IMR-90 (cell line): ENCODE data around the gene EIF2AK2. TPM values are rescaled to one million over a fixed set of nuclear protein-coding genes. Genes with fewer than 3 reads are reported as not detected.

Experiments used
- ATAC-seq: fragments of 200-7000 bp; cut with Tn5 transposase; 2 replicates; pipeline ENCODE4 v1.9.1; 2020; ENCODE audit warnings: low read depth, mild to moderate bottlenecking, moderate library complexity
- BruUV-seq: library from RNA; stranded (reverse); fragments of 400-500 nt; replicated peaks from 2 replicates; lab custom pipeline; 2021; lab: Mats Ljungman, UMichigan
- CTCF ChIA-PET: fragments of 300-600 bp; formaldehyde crosslinking; extraction: SDS; loops from one replicate; lab custom pipeline; 2021; ENCODE audit warnings: antibody characterized with exemption; lab: Yijun Ruan, JAX
- POLR2A ChIA-PET: fragments of 300-600 bp; sonication (Branson Sonifier 250); formaldehyde crosslinking; loops from one replicate; lab custom pipeline; 2022; ENCODE audit warnings: antibody characterized with exemption; ENCODE audit not compliant: unreplicated experiment; lab: Charles Lee
- DNase-seq: peaks from one replicate; pipeline ENCODE4 v3.0.0; 2013
- H2AFZ ChIP-seq: replicated peaks from 2 replicates; pipeline ENCODE3; 2013; ENCODE audit warnings: low read length, mild to moderate bottlenecking; ENCODE audit not compliant: poor library complexity
- H2AK5ac ChIP-seq: 2 replicates; pipeline ENCODE4 v1.6.1; 2013; ENCODE audit warnings: low read depth, low read length, inconsistent platforms
- H2AK9ac ChIP-seq: replicated peaks from 2 replicates; pipeline ENCODE3; 2013; ENCODE audit warnings: mild to moderate bottlenecking, low read depth, low read length, moderate library complexity; ENCODE audit not compliant: poor library complexity
- H2BK120ac ChIP-seq: 2 replicates; pipeline ENCODE4 v1.6.1; 2013; ENCODE audit warnings: low read depth, low read length, inconsistent platforms
- H2BK15ac ChIP-seq: 3 replicates; pipeline ENCODE4 v1.6.1; 2013; ENCODE audit warnings: low read depth, low read length, inconsistent platforms
- H2BK20ac ChIP-seq: 2 replicates; pipeline ENCODE4 v1.6.1; 2013; ENCODE audit warnings: low read depth, mild to moderate bottlenecking, inconsistent platforms, low read length, moderate library complexity
- H2BK5ac ChIP-seq: 2 replicates; pipeline ENCODE4 v1.6.1; 2013; ENCODE audit warnings: mild to moderate bottlenecking, low read depth, low read length, inconsistent platforms; ENCODE audit not compliant: poor library complexity, severe bottlenecking
- H3K14ac ChIP-seq: replicated peaks from 2 replicates; pipeline ENCODE4 v1.6.1; 2013; ENCODE audit warnings: low read depth, low read length, inconsistent platforms
- H3K18ac ChIP-seq: 2 replicates; pipeline ENCODE4 v1.6.1; 2013; ENCODE audit warnings: low read depth, low read length, control low read depth
- H3K23ac ChIP-seq: 2 replicates; pipeline ENCODE4 v1.6.1; 2013; ENCODE audit warnings: low read depth, low read length, inconsistent platforms
- H3K27ac ChIP-seq: 2 replicates; pipeline ENCODE4 v1.5.1; 2013; ENCODE audit warnings: mild to moderate bottlenecking, control low read depth, low read length; ENCODE audit not compliant: insufficient read depth
- H3K27me3 ChIP-seq: 2 replicates; pipeline ENCODE4 v1.6.1; 2013; ENCODE audit warnings: low read length; ENCODE audit not compliant: control insufficient read depth, insufficient read depth
- H3K36me3 ChIP-seq: 2 replicates; pipeline ENCODE4 v1.6.1; 2013; ENCODE audit warnings: low read length, mixed read lengths; ENCODE audit not compliant: control insufficient read depth, insufficient read depth
- H3K4ac ChIP-seq: 2 replicates; pipeline ENCODE4 v1.6.1; 2013; ENCODE audit warnings: low read depth, low read length, inconsistent platforms
- H3K4me1 ChIP-seq: 2 replicates; pipeline ENCODE4 v1.6.1; 2013; ENCODE audit warnings: low read length, mixed read lengths; ENCODE audit not compliant: control insufficient read depth, insufficient read depth
- H3K4me2 ChIP-seq: 2 replicates; pipeline ENCODE4 v1.6.1; 2013; ENCODE audit warnings: low read depth, mild to moderate bottlenecking, control low read depth, low read length, moderate library complexity
- H3K4me3 ChIP-seq: 2 replicates; pipeline ENCODE4 v1.5.1; 2013; ENCODE audit warnings: low read depth, mild to moderate bottlenecking, control low read depth, low read length, moderate library complexity; ENCODE audit not compliant: insufficient read depth
- H3K56ac ChIP-seq: 2 replicates; pipeline ENCODE4 v1.6.1; 2013; ENCODE audit warnings: low read length, inconsistent platforms; ENCODE audit not compliant: insufficient read depth; ENCODE audit errors: extremely low read depth
- H3K79me1 ChIP-seq, 2 experiments: 2 replicates each; pipeline ENCODE4 v1.6.1; 2013; ENCODE audit warnings: low read length in 2 of 2, inconsistent platforms in 1 of 2, low read depth in 1 of 2
- H3K9ac ChIP-seq: 2 replicates; pipeline ENCODE4 v1.6.1; 2013; ENCODE audit warnings: low read depth, low read length, control low read depth
- H3K9me1 ChIP-seq: 2 replicates; pipeline ENCODE4 v1.6.1; 2013; ENCODE audit warnings: low read length, inconsistent platforms; ENCODE audit not compliant: insufficient read depth
- H3K9me3 ChIP-seq: 2 replicates; pipeline ENCODE4 v1.6.1; 2013; ENCODE audit warnings: low read length; ENCODE audit not compliant: control insufficient read depth, insufficient read depth
- H4K20me1 ChIP-seq: 2 replicates; pipeline ENCODE4 v1.6.1; 2013; ENCODE audit warnings: low read length, inconsistent platforms; ENCODE audit not compliant: insufficient read depth
- H4K5ac ChIP-seq: 2 replicates; pipeline ENCODE4 v1.6.1; 2013; ENCODE audit warnings: mild to moderate bottlenecking, low read depth, low read length, control low read depth
- H4K8ac ChIP-seq, 2 experiments: 2 replicates each; pipeline ENCODE4 v1.6.1; 2013; ENCODE audit warnings: low read depth in 2 of 2, low read length in 2 of 2, control low read depth in 1 of 2, inconsistent platforms in 1 of 2
- H4K91ac ChIP-seq: 2 replicates; pipeline ENCODE4 v1.6.1; 2013; ENCODE audit warnings: low read depth, low read length, inconsistent platforms; ENCODE audit not compliant: insufficient read depth
- FOS ChIP-seq: fragments of 150-350 bp; IDR thresholded peaks from 2 replicates; pipeline ENCODE4 v1.6.1; 2016; ENCODE audit warnings: low read depth, low read length
- NFE2L2 ChIP-seq: fragments of 150-350 bp; IDR thresholded peaks from 2 replicates; pipeline ENCODE4 v1.6.1; 2016; ENCODE audit warnings: low read depth, mild to moderate bottlenecking, low read length
- POLR2A ChIP-seq: IDR thresholded peaks from 2 replicates; pipeline ENCODE4 v1.6.1; 2012; ENCODE audit warnings: mild to moderate bottlenecking, low read depth, low read length
- RCOR1 ChIP-seq: IDR thresholded peaks from 2 replicates; pipeline ENCODE4 v1.6.1; 2012; ENCODE audit warnings: mild to moderate bottlenecking, low read length, improper control_type of control experiment; ENCODE audit not compliant: insufficient replicate concordance
- SMC3 ChIP-seq: fragments of 150-350 bp; IDR thresholded peaks from 2 replicates; pipeline ENCODE4 v1.6.1; 2016; ENCODE audit warnings: low read depth, mild to moderate bottlenecking, antibody characterized with exemption, low read length, moderate library complexity
- WGBS, 2 experiments: methylation state at CpG; one replicate each; pipeline versions ENCODE4 v1.1.5 to v1.1.7; 2013; ENCODE audit warnings: missing lambda C conversion rate in 2 of 2; ENCODE audit not compliant: insufficient read length in 1 of 2; ENCODE audit errors: extremely low coverage in 2 of 2; 5-methylcytosine and 5-hydroxymethylcytosine counted together
- dilution Hi-C: fragments of 300-500 bp; cut with HindIII; formaldehyde crosslinking; loops from one replicate; pipeline ENCODE4 v1.14.3; 2018; ENCODE audit warnings: low sequenced_read_pairs; ENCODE audit not compliant: unreplicated experiment
- in situ Hi-C: fragments of 300-500 bp; cut with MboI; formaldehyde crosslinking; loops from 3 replicates; pipeline ENCODE4 v1.14.3; 2019; ENCODE audit warnings: low sequenced_read_pairs, inconsistent platforms, mixed read lengths
- intact Hi-C: fragments of 100-400 bp; cut with micrococcal nuclease; formaldehyde crosslinking; loops from 2 replicates; pipeline ENCODE4 v1.10.0; 2022
- polyA plus RNA-seq, 3 experiments: library from polyadenylated mRNA; depleted of rRNA; stranded (reverse); fragments of >200 nt; gene quantifications; 2 replicates each; pipeline ENCODE4 v1.2.3, GENCODE V29; 2012; ENCODE audit warnings: low replicate concordance in 1 of 3
- total RNA-seq: library from RNA; depleted of rRNA; stranded (reverse); fragments of >200 nt; gene quantifications from 2 replicates; pipeline ENCODE4 v1.2.3, GENCODE V29; 2012
- TF ChIP-seq, protein P1 (sequence below): fragments of 150-350 bp; IDR thresholded peaks from 2 replicates; pipeline ENCODE4 v1.6.1; 2016; ENCODE audit warnings: low read depth, mild to moderate bottlenecking, low read length, moderate library complexity, borderline replicate concordance

EIF2AK2 gene
- total and polyA plus RNA-seq, 2 of the 4 experiments (the other 2 are of a cell fraction): 10.2 to 16.8 TPM

DNA sequence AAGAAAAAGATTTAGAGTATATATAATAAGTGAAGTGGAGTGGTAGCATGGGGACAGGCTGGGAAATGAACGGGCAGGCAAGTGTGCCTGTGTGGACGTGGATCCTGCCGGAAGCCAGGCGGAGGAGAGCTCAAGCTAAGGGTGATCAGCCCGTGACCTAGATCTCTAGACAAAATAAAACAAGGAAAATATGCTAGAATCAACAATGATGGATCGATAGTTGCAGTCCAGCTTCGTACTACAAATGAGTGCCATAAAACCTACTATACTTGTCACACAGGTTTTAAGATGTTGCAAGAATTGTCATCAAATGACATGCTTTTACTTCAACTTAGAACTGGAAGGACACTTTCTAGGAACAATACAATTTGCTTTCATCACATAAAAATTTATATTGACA lies 8.5 kb downstream of the EIF2AK2 start (continued):
- no peak for TF ChIP-seq NFE2L2
- no peak for TF ChIP-seq POLR2A
- no peak for TF ChIP-seq SMC3

- Histone ChIP-seq H2BK120ac (no peak overlapping the region), H3K9me1 (peaks cover 9% of the 10 kb centered on the region), H2BK15ac (no peak overlapping the region), H3K27ac (no peak overlapping the region), H3K79me1 (peaks cover 21 to 29% of the 10 kb centered on the region in 2 experiments), H4K8ac (no peak overlapping the region), H3K4me2 (no peak overlapping the region), H3K4me3 (no peak overlapping the region), H2BK5ac (no peak overlapping the region), H3K56ac (no peak overlapping the region), H3K9ac (no peak overlapping the region), H3K4ac (no peak overlapping the region), H3K18ac (no peak overlapping the region), H3K14ac (no peak overlapping the region), H2AFZ (no peak overlapping the region), H3K4me1 (no peaks in the 10 kb centered on the region; the same call in 1 of the 2 replicates), H3K23ac (no peak overlapping the region), H2AK9ac (no peak overlapping the region), H3K9me3 (no peaks in the 10 kb centered on the region), H4K5ac (no peak overlapping the region), H4K91ac (no peak overlapping the region), H3K36me3 (peaks cover 31% of the 10 kb centered on the region), H2AK5ac (no peak overlapping the region), H3K27me3 (no peaks in the 10 kb centered on the region), H4K20me1 (peaks cover 3% of the 10 kb centered on the region; the same call in 1 of the 2 replicates), H2BK20ac (no peak overlapping the region)
- dilution Hi-C loops (no loop called here), in situ Hi-C loops (no loop called here), intact Hi-C loops (no loop called here)
- BruUV-seq: no TSS peak
- DNase-seq: no peak
- ChIA-PET CTCF (interaction anchor here (0.7 kb wide), 1 partner anchor 649 kb away, joined by 3 read pairs; no protein-coding TSS in a partner anchor), POLR2A (no interaction called here)
- TF ChIP-seq POLR2A: no peak
- TF ChIP-seq RCOR1: no peak
- TF ChIP-seq, protein P1, sequence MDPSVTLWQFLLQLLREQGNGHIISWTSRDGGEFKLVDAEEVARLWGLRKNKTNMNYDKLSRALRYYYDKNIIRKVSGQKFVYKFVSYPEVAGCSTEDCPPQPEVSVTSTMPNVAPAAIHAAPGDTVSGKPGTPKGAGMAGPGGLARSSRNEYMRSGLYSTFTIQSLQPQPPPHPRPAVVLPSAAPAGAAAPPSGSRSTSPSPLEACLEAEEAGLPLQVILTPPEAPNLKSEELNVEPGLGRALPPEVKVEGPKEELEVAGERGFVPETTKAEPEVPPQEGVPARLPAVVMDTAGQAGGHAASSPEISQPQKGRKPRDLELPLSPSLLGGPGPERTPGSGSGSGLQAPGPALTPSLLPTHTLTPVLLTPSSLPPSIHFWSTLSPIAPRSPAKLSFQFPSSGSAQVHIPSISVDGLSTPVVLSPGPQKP: no peak
- TF ChIP-seq FOS: no peak
- TF ChIP-seq SMC3: no peak
- no peak for TF ChIP-seq NFE2L2
- no peak for ATAC-seq
- whole genome bisulfite sequencing, 2 experiments: no CpG with 5 or more reads among the region's 2 CpGs
Observed at GRCh38 chr2:37146062-37146461, 10.7 kb downstream of the EIF2AK2 start.
